GM21423 (cell line): ENCODE results near the gene ZNF358.

Experiments used
- ATAC-seq: cut with Tn5 transposase; IDR thresholded peaks from one replicate; pipeline ENCODE4 v1.9.1; 2021; ENCODE audit warnings: mild to moderate bottlenecking, moderate library complexity; ENCODE audit not compliant: unreplicated experiment

ZNF358 gene

GRCh38 chr19:7488736-7489353 is 27.1 kb upstream of the ZNF358 start, which contains the start of gene PEX11G:
Gene PEX11G, minus strand, starts transcription at chr19:7489035. Its CDS starts 25 bp downstream, at chr19:7489010.
- ATAC-seq: no peak

GRCh38 chr19:7489609-7490044 is 26.3 kb upstream of the ZNF358 start:
- no peak for ATAC-seq

- ATAC-seq: no peak
These were observed 23.8 kb upstream of the ZNF358 start for GRCh38 chr19:7492142-7492541.

- ATAC-seq: no peak
These were observed 23.3 kb upstream of the ZNF358 start for GRCh38 chr19:7492558-7492957.

- no peak for ATAC-seq
These were observed 21.3 kb upstream of the ZNF358 start for GRCh38 chr19:7494416-7495098.

- ATAC-seq: no peak
These were observed 18.6 kb upstream of the ZNF358 start for GRCh38 chr19:7497292-7497691.

GRCh38 chr19:7500811-7501450 is 15.0 kb upstream of the ZNF358 start:
- no peak for ATAC-seq

- no peak for ATAC-seq
These were observed 13.4 kb upstream of the ZNF358 start for GRCh38 chr19:7502552-7502951.

- no peak for ATAC-seq
These were observed 11.2 kb upstream of the ZNF358 start for GRCh38 chr19:7504684-7505083.

GRCh38 chr19:7505288-7505681 is 10.6 kb upstream of the ZNF358 start:
- ATAC-seq: no peak

GRCh38 chr19:7505682-7506384 is 10.1 kb upstream of the ZNF358 start:
- no peak for ATAC-seq

GRCh38 chr19:7506385-7507328 is 9.2 kb upstream of the ZNF358 start:
- no peak for ATAC-seq

- no peak for ATAC-seq
These were observed 8.0 kb upstream of the ZNF358 start for GRCh38 chr19:7507884-7508283.

GRCh38 chr19:7509625-7510024 is 6.3 kb upstream of the ZNF358 start:
- no peak for ATAC-seq

- ATAC-seq: no peak
These were observed 3.5 kb upstream of the ZNF358 start for GRCh38 chr19:7512400-7512851.

GRCh38 chr19:7513809-7514642 is 1.9 kb upstream of the ZNF358 start:
- ATAC-seq: no peak

- ATAC-seq: no peak
These were observed 726 bp upstream of the ZNF358 start for GRCh38 chr19:7515110-7515644.

GRCh38 chr19:7516333-7516732 is 430 bp downstream of the ZNF358 start:
- ATAC-seq: no peak

- ATAC-seq: no peak
These were observed 975 bp downstream of the ZNF358 start for GRCh38 chr19:7516878-7517277.
